Heart right ventricle (tissue), 16 donors: Measurements from ENCODE around the gene POLN. TPM values are rescaled to one million over a fixed set of nuclear protein-coding genes. Genes with fewer than 3 reads are reported as not detected.

Experiments
- ATAC-seq, 8 donors: fragments of 200-7000 bp; cut with Tn5 transposase; one replicate each; pipeline ENCODE4 v1.9.1; 2020; ENCODE audit warnings: mild to moderate bottlenecking in 8 of 8, moderate library complexity in 8 of 8, moderate number of reproducible peaks in 1 of 8
- DNase-seq, 2 donors: peaks; one replicate each; pipeline ENCODE4 v3.0.0-alpha.2; 2020
- H3K27ac ChIP-seq, 10 donors: fragments of 200-600 bp; sonication (generic) in 2 of 10; one replicate each; pipeline versions ENCODE4 v1.5.0 to v1.8.0; 2020 to 2022; ENCODE audit warnings: mild to moderate bottlenecking in 3 of 10
- H3K27me3 ChIP-seq, 7 donors: fragments of 200-600 bp; one replicate each; pipeline ENCODE4 v1.8.0; 2021 to 2022; ENCODE audit warnings: mild to moderate bottlenecking in 2 of 7
- H3K36me3 ChIP-seq, 9 donors: fragments of 200-600 bp; sonication (generic) in 1 of 9; one replicate each; pipeline versions ENCODE4 v1.5.0 to v1.8.0; 2020 to 2022; ENCODE audit warnings: mild to moderate bottlenecking in 2 of 9
- H3K4me1 ChIP-seq, 9 donors: fragments of 200-600 bp; sonication (generic) in 1 of 9; one replicate each; pipeline versions ENCODE4 v1.5.0 to v1.8.0; 2020 to 2022; ENCODE audit warnings: mild to moderate bottlenecking in 4 of 9
- H3K4me3 ChIP-seq, 10 donors: fragments of 200-600 bp; sonication (generic) in 2 of 10; one replicate each; pipeline versions ENCODE4 v1.5.0 to v1.8.0; 2020 to 2022; ENCODE audit warnings: mild to moderate bottlenecking in 7 of 10, moderate library complexity in 2 of 10
- H3K9me3 ChIP-seq, 11 donors: fragments of 200-600 bp in 10 of 11; sonication (generic) in 2 of 11; one replicate each; pipeline versions ENCODE4 v1.5.0 to v1.8.0; 2013 to 2022; ENCODE audit warnings: mild to moderate bottlenecking in 2 of 11, control low read depth in 1 of 11, moderate library complexity in 1 of 11
- CTCF ChIP-seq, 9 donors: fragments of 200-600 bp; sonication (generic) in 2 of 9; IDR thresholded peaks; one replicate each; pipeline versions ENCODE4 v1.5.0 to v1.8.0; 2021 to 2022; ENCODE audit warnings: antibody characterized with exemption in 9 of 9, mild to moderate bottlenecking in 5 of 9, moderate library complexity in 1 of 9
- WGBS, 2 donors: extraction: QIAGEN DNeasy Blood & Tissue Kit; methylation state at CpG; one replicate each; pipeline ENCODE4 v1.1.7; 2013; ENCODE audit warnings: inconsistent platforms in 1 of 2; 5-methylcytosine and 5-hydroxymethylcytosine counted together
- intact Hi-C, 10 donors: fragments of 100-400 bp; cut with DNase I; formaldehyde crosslinking; loops; one replicate each; pipeline versions ENCODE4 v1.11.1 to v1.14.2; 2022
- polyA plus RNA-seq, 2 donors: library from polyadenylated mRNA; stranded (reverse); fragments of 200-250 nt; gene quantifications; one replicate each; pipeline ENCODE4 v1.2.3, GENCODE V29; 2013
- total RNA-seq, 10 donors: library from RNA; stranded (reverse); fragmentation: NEBNext Ultra II Directional in 3 of 10; extraction: Animal tissue kit (Norgen Biotek cat#: 25700) in 3 of 10; gene quantifications; one replicate each; pipeline versions ENCODE4 v1.2.1 to v1.2.4, GENCODE V29; 2021 to 2023
- donor health status: Arrhythmogenic right ventricular cardiomyopathy.
- donor health status: ischemic (EF 13 %, LVEDD 7.1; RV severe dilation, severe dysfunction).
- donor health status: healthy with polysubstance abuse.
- donor health status: DM: no; HTN: yes; CAD: no.
- donor health status: DM: no; HTN: no; CAD: no.
- donor health status: ischemic (EF 25% LVEDD 6.9; RV normal size, moderate dysfunction).
- donor health status: ischemic (EF 25% LVEDD 5.7; RV mildly dilated, moderate dysfunction).
- donor health status: healthy.
- donor health status: DM: yes; HTN: yes; CAD: no.
- donor health status: Ischemic cardiomyopathy.
- donor health status: ischemic (EF 35%, LVEDD 5.7; RV mildly dilated, moderate dysfunction).
- donor health status: nonischemic (EF 11% LVEDD 7.7; RV severe dilation, severe dysfunction).
- donor health status: DM: yes; HTN: yes; CAD: no.
- donor health status: PGD.
- donor health status: ischemic (EF 29% LVEDD 5.4; RV normal size, mild dysfunction).
- donor health status: nonischemic (EF 23%, LVEDD 6.1; RV moderate dilation, normal function).

The POLN gene
- total and polyA plus RNA-seq, 12 donors: 0.97 to 3.1 (median 2.1) TPM

- WGBS, 2 donors: 88 to 97% methylated on average over 4 of the region's 4 CpGs
- TF ChIP-seq CTCF (IDR thresholded peaks at IDR 0.05): no peak
- H3K27ac ChIP-seq: no peak overlapping the region
- peaks cover 0 to 10% (median 0%) of the 10 kb centered on the region in 11 donors for H3K9me3 ChIP-seq
- H3K27me3 ChIP-seq: peaks cover 0 to 2% (median 0%) of the 10 kb centered on the region in 7 donors
- H3K36me3 ChIP-seq: no peaks in the 10 kb centered on the region
- no peak for ATAC-seq
- no peak for DNase-seq
- intact Hi-C loops: no loop called here
- H3K4me3 ChIP-seq: no peak overlapping the region
- no peaks in the 10 kb centered on the region for H3K4me1 ChIP-seq
Measured at GRCh38 chr4:2082627-2083026, 159.3 kb downstream of the POLN start.

GRCh38 chr4:2082118-2082517 lies 159.8 kb downstream of the POLN start:
- ATAC-seq: no peak
- no peak for DNase-seq
- 87 to 92% methylated on average over 3 of the region's 3 CpGs for WGBS, 2 donors
- no peak overlapping the region for H3K27ac ChIP-seq
- no peaks in the 10 kb centered on the region for H3K4me1 ChIP-seq
- no peaks in the 10 kb centered on the region for H3K36me3 ChIP-seq
- peaks cover 0 to 5% (median 0%) of the 10 kb centered on the region in 11 donors for H3K9me3 ChIP-seq
- peaks cover 0 to 2% (median 0%) of the 10 kb centered on the region in 7 donors for H3K27me3 ChIP-seq
- TF ChIP-seq CTCF (IDR thresholded peaks at IDR 0.05): no peak
- intact Hi-C loops: no loop called here
- no peak overlapping the region for H3K4me3 ChIP-seq

- DNase-seq (no peak), ATAC-seq (no peak)
- no peak overlapping the region for H3K4me3 ChIP-seq
- 93% methylated on average over 10 of the region's 10 CpGs for WGBS, 2 donors
- H3K4me1 ChIP-seq: no peaks in the 10 kb centered on the region
- peaks cover 0 to 2% (median 0%) of the 10 kb centered on the region in 7 donors for H3K27me3 ChIP-seq
- no peaks in the 10 kb centered on the region for H3K36me3 ChIP-seq
- no peak overlapping the region for H3K27ac ChIP-seq
- no peaks in the 10 kb centered on the region for H3K9me3 ChIP-seq
- intact Hi-C loops: no loop called here
- no peak for TF ChIP-seq CTCF (IDR thresholded peaks at IDR 0.05)
Measured at GRCh38 chr4:2081540-2081939, 160.4 kb downstream of the POLN start.

GRCh38 chr4:2080429-2081300 lies 161.3 kb downstream of the POLN start:
- no peak overlapping the region for H3K4me3 ChIP-seq
- TF ChIP-seq CTCF (IDR thresholded peaks at IDR 0.05): no peak
- intact Hi-C loops: no loop called here
- 91 to 95% methylated on average over 19 of the region's 19 CpGs for WGBS, 2 donors
- no peaks in the 10 kb centered on the region for H3K9me3 ChIP-seq
- peak in 3 of 8 donors; percentile 29 to 53 (median 43) for ATAC-seq
- no peaks in the 10 kb centered on the region for H3K36me3 ChIP-seq
- no peaks in the 10 kb centered on the region for H3K4me1 ChIP-seq
- peaks cover 0 to 2% (median 0%) of the 10 kb centered on the region in 7 donors for H3K27me3 ChIP-seq
- no peak overlapping the region for H3K27ac ChIP-seq
- DNase-seq: no peak
